ENCODE results near the gene CCR4. TPM values are rescaled to one million over a fixed set of nuclear protein-coding genes. Genes with fewer than 3 reads are reported as not detected.
A peak's percentile ranks its signal among the peaks of the same experiment; 100 is the strongest.
"Not testable (repeated sequence)": the region's sequence is repeated elsewhere in the genome, so short reads cannot be mapped to it uniquely, and the experiment has no call there.

Gene CCR4
- total RNA-seq, 1 experiment from 2014 or later, result 0.22 TPM

DNA sequence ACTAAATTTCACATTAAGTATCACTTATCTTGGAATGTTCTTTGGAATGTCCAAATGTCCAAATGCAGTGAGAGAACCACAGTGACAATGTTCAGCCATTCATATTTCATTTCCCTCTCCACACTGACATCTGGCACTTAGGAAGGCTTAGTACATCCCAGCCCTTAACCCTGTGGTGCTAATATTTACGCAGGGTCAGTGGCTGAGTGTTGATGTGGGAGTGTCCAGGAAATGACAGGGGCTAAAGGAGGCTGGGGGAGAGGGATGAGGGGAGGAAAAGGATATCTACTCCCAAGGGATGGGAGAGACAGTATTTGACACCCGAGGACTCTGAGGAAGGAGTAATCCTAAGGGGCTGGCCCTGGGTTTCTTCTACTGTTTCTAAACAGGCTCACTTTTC lies 14.1 kb upstream of the CCR4 start:
- TF ChIP-seq ATF1 (CRISPR knock-in tag; IDR thresholded peaks at IDR 0.05) (no peak), RELA (CRISPR knock-in tag; IDR thresholded peaks at IDR 0.05; ENCODE audit: borderline replicate concordance) (no peak), SMAD4 (CRISPR knock-in tag; IDR thresholded peaks at IDR 0.05) (no peak), ZNF121 (CRISPR knock-in tag; IDR thresholded peaks at IDR 0.05) (no peak), IRF2 (CRISPR knock-in tag; IDR thresholded peaks at IDR 0.05; ENCODE audit: borderline replicate concordance, low read depth) (no peak), PRRX2 (CRISPR knock-in tag; IDR thresholded peaks at IDR 0.05) (no peak), ZNF425 (CRISPR knock-in tag; conservative IDR thresholded peaks at IDR 0.05) (no peak), TEAD1 (CRISPR knock-in tag; IDR thresholded peaks at IDR 0.05) (no peak), ZBTB21 (CRISPR knock-in tag; IDR thresholded peaks at IDR 0.05; ENCODE audit: borderline replicate concordance) (no peak), RORB (CRISPR knock-in tag; IDR thresholded peaks at IDR 0.05) (no peak), MYBL2 (CRISPR knock-in tag; IDR thresholded peaks at IDR 0.05) (no peak)
- TF ChIP-seq, protein P1, sequence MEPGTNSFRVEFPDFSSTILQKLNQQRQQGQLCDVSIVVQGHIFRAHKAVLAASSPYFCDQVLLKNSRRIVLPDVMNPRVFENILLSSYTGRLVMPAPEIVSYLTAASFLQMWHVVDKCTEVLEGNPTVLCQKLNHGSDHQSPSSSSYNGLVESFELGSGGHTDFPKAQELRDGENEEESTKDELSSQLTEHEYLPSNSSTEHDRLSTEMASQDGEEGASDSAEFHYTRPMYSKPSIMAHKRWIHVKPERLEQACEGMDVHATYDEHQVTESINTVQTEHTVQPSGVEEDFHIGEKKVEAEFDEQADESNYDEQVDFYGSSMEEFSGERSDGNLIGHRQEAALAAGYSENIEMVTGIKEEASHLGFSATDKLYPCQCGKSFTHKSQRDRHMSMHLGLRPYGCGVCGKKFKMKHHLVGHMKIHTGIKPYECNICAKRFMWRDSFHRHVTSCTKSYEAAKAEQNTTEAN (CRISPR knock-in tag; IDR thresholded peaks at IDR 0.05), result no peak
- TF ChIP-seq, protein P2, sequence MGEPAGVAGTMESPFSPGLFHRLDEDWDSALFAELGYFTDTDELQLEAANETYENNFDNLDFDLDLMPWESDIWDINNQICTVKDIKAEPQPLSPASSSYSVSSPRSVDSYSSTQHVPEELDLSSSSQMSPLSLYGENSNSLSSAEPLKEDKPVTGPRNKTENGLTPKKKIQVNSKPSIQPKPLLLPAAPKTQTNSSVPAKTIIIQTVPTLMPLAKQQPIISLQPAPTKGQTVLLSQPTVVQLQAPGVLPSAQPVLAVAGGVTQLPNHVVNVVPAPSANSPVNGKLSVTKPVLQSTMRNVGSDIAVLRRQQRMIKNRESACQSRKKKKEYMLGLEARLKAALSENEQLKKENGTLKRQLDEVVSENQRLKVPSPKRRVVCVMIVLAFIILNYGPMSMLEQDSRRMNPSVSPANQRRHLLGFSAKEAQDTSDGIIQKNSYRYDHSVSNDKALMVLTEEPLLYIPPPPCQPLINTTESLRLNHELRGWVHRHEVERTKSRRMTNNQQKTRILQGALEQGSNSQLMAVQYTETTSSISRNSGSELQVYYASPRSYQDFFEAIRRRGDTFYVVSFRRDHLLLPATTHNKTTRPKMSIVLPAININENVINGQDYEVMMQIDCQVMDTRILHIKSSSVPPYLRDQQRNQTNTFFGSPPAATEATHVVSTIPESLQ (CRISPR knock-in tag; IDR thresholded peaks at IDR 0.05), result no peak
- TF ChIP-seq, protein P3, sequence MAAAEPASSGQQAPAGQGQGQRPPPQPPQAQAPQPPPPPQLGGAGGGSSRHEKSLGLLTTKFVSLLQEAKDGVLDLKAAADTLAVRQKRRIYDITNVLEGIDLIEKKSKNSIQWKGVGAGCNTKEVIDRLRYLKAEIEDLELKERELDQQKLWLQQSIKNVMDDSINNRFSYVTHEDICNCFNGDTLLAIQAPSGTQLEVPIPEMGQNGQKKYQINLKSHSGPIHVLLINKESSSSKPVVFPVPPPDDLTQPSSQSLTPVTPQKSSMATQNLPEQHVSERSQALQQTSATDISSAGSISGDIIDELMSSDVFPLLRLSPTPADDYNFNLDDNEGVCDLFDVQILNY (CRISPR knock-in tag; IDR thresholded peaks at IDR 0.05), result no peak
- DNase-seq (ENCODE audit: low spot score), result no peak
- Mint-ChIP-seq H3K27ac (no peak overlapping the region), H3K36me3 (peaks cover 10% of the 10 kb centered on the region; the same call in 1 of the 2 replicates), H3K9me3 (peaks cover 17% of the 10 kb centered on the region), H3K27me3 (ENCODE audit: low read depth) (peaks cover 2% of the 10 kb centered on the region; the same call in 1 of the 2 replicates), H3K4me1 (0 out of 2 replicates have a peak, but pooled peaks cover 3% of the 10 kb centered on the region), H3K4me3 (no peak overlapping the region)
- CTCF ChIA-PET, result no interaction called here
- POLR2A ChIA-PET, result no interaction called here
- ATAC-seq, result no peak

- POLR2A ChIA-PET; H3K4me1 Mint-ChIP-seq; H3K27ac Mint-ChIP-seq; H3K27me3 Mint-ChIP-seq (ENCODE audit: low read depth); ATAC-seq; H3K4me3 Mint-ChIP-seq: not testable (repeated sequence)
- CTCF ChIA-PET, result interaction anchor here (1.0 to 1.3 kb wide), 3 partner anchors 13 to 430 kb away, joined by 3 to 4 read pairs (median 3); no protein-coding TSS in a partner anchor
- peaks cover 17% of the 10 kb centered on the region for H3K9me3 Mint-ChIP-seq
- peaks cover 10% of the 10 kb centered on the region; the same call in 1 of the 2 replicates for H3K36me3 Mint-ChIP-seq
- DNase-seq (ENCODE audit: low spot score), result peak; percentile 46
These were observed 11.7 kb upstream of the CCR4 start for GRCh38 chr3:32939531-32940284.

GRCh38 chr3:32940726-32941125 lies 10.7 kb upstream of the CCR4 start:
- ATAC-seq (no peak), DNase-seq (ENCODE audit: low spot score) (no peak)
- Mint-ChIP-seq H3K36me3 (peaks cover 9% of the 10 kb centered on the region; the same call in 1 of the 2 replicates), H3K27ac (no peak overlapping the region), H3K27me3 (ENCODE audit: low read depth) (peaks cover 2% of the 10 kb centered on the region; the same call in 1 of the 2 replicates), H3K9me3 (peaks cover 16% of the 10 kb centered on the region), H3K4me1 (0 out of 2 replicates have a peak, but pooled peaks cover 3% of the 10 kb centered on the region), H3K4me3 (no peak overlapping the region)
- ChIA-PET POLR2A (no interaction called here), CTCF (interaction anchor here (1.0 to 1.3 kb wide), 3 partner anchors 14 to 431 kb away, joined by 3 to 4 read pairs (median 3); no protein-coding TSS in a partner anchor)
- TF ChIP-seq FOXJ3 (CRISPR knock-in tag; IDR thresholded peaks at IDR 0.05; ENCODE audit: borderline replicate concordance) (no peak), ZNF219 (CRISPR knock-in tag; IDR thresholded peaks at IDR 0.05; ENCODE audit: borderline replicate concordance) (no peak), ZBTB21 (CRISPR knock-in tag; IDR thresholded peaks at IDR 0.05; ENCODE audit: borderline replicate concordance) (no peak), SMAD4 (CRISPR knock-in tag; IDR thresholded peaks at IDR 0.05) (no peak), USF2 (CRISPR knock-in tag; IDR thresholded peaks at IDR 0.05) (no peak), JUN (CRISPR knock-in tag; IDR thresholded peaks at IDR 0.05) (no peak), ZNF121 (CRISPR knock-in tag; IDR thresholded peaks at IDR 0.05) (no peak)
- TF ChIP-seq, protein P2 (CRISPR knock-in tag; IDR thresholded peaks at IDR 0.05), result no peak
- TF ChIP-seq, protein P4, sequence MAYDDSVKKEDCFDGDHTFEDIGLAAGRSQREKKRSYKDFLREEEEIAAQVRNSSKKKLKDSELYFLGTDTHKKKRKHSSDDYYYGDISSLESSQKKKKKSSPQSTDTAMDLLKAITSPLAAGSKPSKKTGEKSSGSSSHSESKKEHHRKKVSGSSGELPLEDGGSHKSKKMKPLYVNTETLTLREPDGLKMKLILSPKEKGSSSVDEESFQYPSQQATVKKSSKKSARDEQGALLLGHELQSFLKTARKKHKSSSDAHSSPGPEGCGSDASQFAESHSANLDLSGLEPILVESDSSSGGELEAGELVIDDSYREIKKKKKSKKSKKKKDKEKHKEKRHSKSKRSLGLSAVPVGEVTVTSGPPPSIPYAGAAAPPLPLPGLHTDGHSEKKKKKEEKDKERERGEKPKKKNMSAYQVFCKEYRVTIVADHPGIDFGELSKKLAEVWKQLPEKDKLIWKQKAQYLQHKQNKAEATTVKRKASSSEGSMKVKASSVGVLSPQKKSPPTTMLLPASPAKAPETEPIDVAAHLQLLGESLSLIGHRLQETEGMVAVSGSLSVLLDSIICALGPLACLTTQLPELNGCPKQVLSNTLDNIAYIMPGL (CRISPR knock-in tag; IDR thresholded peaks at IDR 0.05), result no peak
